ENCODE measurements around the gene ARL14EPL.
"Not testable (repeated sequence)": the region's sequence is repeated elsewhere in the genome, so short reads cannot be mapped to it uniquely, and the experiment has no call there.

GRCh38 chr5:116104941-116105340 lies 72.7 kb downstream of the ARL14EPL start:
- not testable (repeated sequence) for TF ChIP-seq ZNF274 (IDR thresholded peaks at IDR 0.05; ENCODE audit: low read depth, low read length); SUZ12 (IDR thresholded peaks at IDR 0.05; ENCODE audit: extremely low read depth, insufficient read depth, insufficient read length); YY1 (IDR thresholded peaks at IDR 0.05; ENCODE audit: insufficient read depth, insufficient read length)
